ENCODE measurements around the gene RPS19. TPM values are rescaled to one million over a fixed set of nuclear protein-coding genes. Genes with fewer than 3 reads are reported as not detected.

The RPS19 gene
- total RNA-seq, 4 donors from 2014 or later, result 673 to 1,241 (median 970) TPM

GRCh38 chr19:41890936-41891335, 30.9 kb downstream of the RPS19 start:
- Histone ChIP-seq H3K27ac (no peak overlapping the region), H3K36me3 (peaks cover 0 to 77% of the 10 kb centered on the region in 2 donors), H3K4me1 (peaks cover 0 to 26% (median 3%) of the 10 kb centered on the region in 3 donors), H3K4me3 (no peak overlapping the region), H3K27me3 (no peaks in the 10 kb centered on the region), H3K9me3 (no peaks in the 10 kb centered on the region)
- WGBS, 2 donors (ENCODE audit: low coverage in 1 of 2), result 96 to 100% methylated on average over 2 to 4 of the region's 4 CpGs
- ATAC-seq, result no peak
- no peak for TF ChIP-seq CTCF (IDR thresholded peaks at IDR 0.05)
- TF ChIP-seq POLR2AphosphoS5 (IDR thresholded peaks at IDR 0.05), result no peak
- no peak for TF ChIP-seq POLR2A (IDR thresholded peaks at IDR 0.05)
- no peak for TF ChIP-seq EP300 (IDR thresholded peaks at IDR 0.05)

GRCh38 chr19:41892173-41892902, 32.3 kb downstream of the RPS19 start:
- 85% methylated on average over 6 of the region's 34 CpGs; no CpG with 5 or more reads in 1 of the 2 donors for WGBS, 2 donors (ENCODE audit: low coverage in 1 of 2)
- peaks cover 0 to 91% of the 10 kb centered on the region in 2 donors for H3K36me3 ChIP-seq
- H3K27me3 ChIP-seq, result no peaks in the 10 kb centered on the region
- ATAC-seq, result no peak
- H3K27ac ChIP-seq, result no peak overlapping the region
- TF ChIP-seq EP300 (IDR thresholded peaks at IDR 0.05), result no peak
- no peak for TF ChIP-seq CTCF (IDR thresholded peaks at IDR 0.05)
- TF ChIP-seq POLR2A (IDR thresholded peaks at IDR 0.05), result no peak
- TF ChIP-seq POLR2AphosphoS5 (IDR thresholded peaks at IDR 0.05), result no peak
- H3K4me1 ChIP-seq, result peaks cover 0 to 12% (median 0%) of the 10 kb centered on the region in 3 donors
- H3K9me3 ChIP-seq, result no peaks in the 10 kb centered on the region
- H3K4me3 ChIP-seq, result no peak overlapping the region

GRCh38 chr19:41893899-41894298, 33.8 kb downstream of the RPS19 start:
- WGBS, 2 donors (ENCODE audit: low coverage in 1 of 2), result 100% methylated on average over 3 of the region's 6 CpGs; no CpG with 5 or more reads in 1 of the 2 donors

GRCh38 chr19:41894350-41894749, 34.3 kb downstream of the RPS19 start:
- no peak overlapping the region for H3K4me3 ChIP-seq
- no peaks in the 10 kb centered on the region for H3K4me1 ChIP-seq
- no peaks in the 10 kb centered on the region for H3K27me3 ChIP-seq
- peaks cover 0 to 95% of the 10 kb centered on the region in 2 donors for H3K36me3 ChIP-seq
- H3K27ac ChIP-seq, result no peak overlapping the region
- ATAC-seq, result no peak
- no peaks in the 10 kb centered on the region for H3K9me3 ChIP-seq
- no peak for TF ChIP-seq EP300 (IDR thresholded peaks at IDR 0.05)
- TF ChIP-seq POLR2A (IDR thresholded peaks at IDR 0.05), result no peak
- no peak for TF ChIP-seq POLR2AphosphoS5 (IDR thresholded peaks at IDR 0.05)
- TF ChIP-seq CTCF (IDR thresholded peaks at IDR 0.05), result no peak
- WGBS, 2 donors (ENCODE audit: low coverage in 1 of 2), result 80% methylated on average over 6 of the region's 14 CpGs; no CpG with 5 or more reads in 1 of the 2 donors

More at GRCh38 chr19:41893899-41894298, 33.8 kb downstream of the RPS19 start:
- Histone ChIP-seq H3K27me3 (no peaks in the 10 kb centered on the region), H3K36me3 (peaks cover 0 to 95% of the 10 kb centered on the region in 2 donors), H3K4me1 (no peaks in the 10 kb centered on the region), H3K27ac (no peak overlapping the region), H3K9me3 (no peaks in the 10 kb centered on the region), H3K4me3 (no peak overlapping the region)
- TF ChIP-seq POLR2A (IDR thresholded peaks at IDR 0.05) (no peak), EP300 (IDR thresholded peaks at IDR 0.05) (no peak), CTCF (IDR thresholded peaks at IDR 0.05) (no peak), POLR2AphosphoS5 (IDR thresholded peaks at IDR 0.05) (no peak)
- ATAC-seq, result no peak
